Activated CD4-positive, CD25-positive, alpha-beta regulatory T cell treated with anti-CD3 and anti-CD28 coated beads, Interleukin-2, amount 50 U/mL, for 72 hours (primary cell): Measurements from ENCODE around the gene TGOLN2.
A peak's percentile ranks its signal among the peaks of the same experiment; 100 is the strongest.
"Not testable (repeated sequence)": the region's sequence is repeated elsewhere in the genome, so short reads cannot be mapped to it uniquely, and the experiment has no call there.

Experiments used
- DNase-seq: peaks from one replicate; pipeline ENCODE4 v3.0.0; 2021

Gene TGOLN2

GRCh38 chr2:85334928-85335327, 7.1 kb upstream of the TGOLN2 start:
- DNase-seq, result no peak

DNA sequence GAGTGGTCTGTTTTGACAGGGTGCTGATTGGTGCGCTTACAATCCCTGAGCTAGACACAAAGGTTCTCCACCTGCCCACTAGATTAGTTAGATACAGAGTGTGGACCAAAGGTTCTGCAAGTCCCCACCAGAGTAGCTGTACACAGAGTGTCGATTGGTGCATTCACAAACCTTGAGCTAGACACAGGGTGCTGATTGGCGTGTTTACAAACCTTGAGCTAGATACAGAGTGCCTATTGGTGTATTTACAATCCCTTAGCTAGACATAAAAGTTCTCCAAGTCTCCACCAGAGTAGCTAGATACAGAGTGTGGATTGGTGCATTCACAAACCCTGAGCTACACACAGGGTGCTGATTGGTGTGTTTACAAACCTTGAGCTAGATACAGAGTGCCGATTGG, 6.1 kb upstream of the TGOLN2 start:
- DNase-seq, result not testable (repeated sequence)

DNA sequence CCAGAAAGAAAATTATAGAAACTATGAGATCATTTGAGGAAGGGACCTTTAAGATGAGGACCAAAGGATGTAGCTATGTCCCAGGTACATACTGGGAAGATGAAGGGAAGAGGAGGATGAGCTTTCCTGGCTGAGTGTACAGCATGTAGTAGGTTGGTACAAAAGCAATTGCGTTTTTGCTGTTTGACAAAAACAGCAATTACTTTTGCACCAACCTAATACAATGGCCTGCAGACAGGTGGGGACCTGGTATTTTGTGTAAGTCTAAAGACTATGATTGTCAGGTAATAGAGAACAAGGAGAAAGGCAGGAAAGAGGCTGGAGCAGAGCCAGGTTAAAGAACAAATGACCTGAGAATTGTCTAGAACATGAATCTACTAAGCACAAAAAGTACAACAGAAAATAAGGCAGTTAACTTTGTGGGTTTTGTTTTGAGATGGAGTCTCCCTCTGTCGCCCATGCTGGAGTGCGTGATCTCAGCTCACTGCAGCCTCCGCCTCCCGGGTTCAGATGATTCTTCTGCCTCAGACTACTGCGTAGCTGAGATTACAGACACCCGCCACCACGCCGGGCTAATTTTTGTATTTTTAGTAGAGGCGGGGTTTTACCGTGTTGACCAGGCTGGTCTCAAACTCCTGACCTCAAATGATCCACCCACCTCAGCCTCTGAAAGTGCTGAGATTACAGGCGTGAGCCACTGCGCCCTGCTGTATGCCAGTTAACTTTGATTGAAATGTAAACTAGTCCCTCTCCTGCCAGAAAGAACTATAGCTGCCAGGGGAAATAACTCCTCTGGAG, 3.2 kb upstream of the TGOLN2 start:
- DNase-seq, result no peak

DNA sequence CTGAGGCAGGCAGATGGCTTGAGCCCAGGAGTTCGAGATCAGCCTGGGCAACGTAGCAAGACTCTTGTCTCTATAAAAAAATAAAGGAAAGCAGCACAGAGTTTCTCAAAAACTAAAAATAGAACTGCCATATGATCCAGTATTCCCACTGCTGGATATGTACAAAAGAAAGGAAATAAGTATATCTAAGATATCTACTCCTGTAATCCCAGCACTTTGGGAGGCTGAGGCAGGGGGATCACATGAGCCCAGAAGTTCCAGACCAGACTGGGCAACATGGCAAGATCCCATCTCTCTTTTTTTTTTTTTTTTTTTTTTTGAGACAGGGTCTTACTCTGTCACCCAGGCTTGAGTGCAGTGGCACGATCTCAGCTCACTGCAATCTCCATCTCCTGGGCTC, 1.9 kb upstream of the TGOLN2 start:
- DNase-seq, result not testable (repeated sequence)

GRCh38 chr2:85329181-85329651, 1.4 kb upstream of the TGOLN2 start:
- no peak for DNase-seq

DNA sequence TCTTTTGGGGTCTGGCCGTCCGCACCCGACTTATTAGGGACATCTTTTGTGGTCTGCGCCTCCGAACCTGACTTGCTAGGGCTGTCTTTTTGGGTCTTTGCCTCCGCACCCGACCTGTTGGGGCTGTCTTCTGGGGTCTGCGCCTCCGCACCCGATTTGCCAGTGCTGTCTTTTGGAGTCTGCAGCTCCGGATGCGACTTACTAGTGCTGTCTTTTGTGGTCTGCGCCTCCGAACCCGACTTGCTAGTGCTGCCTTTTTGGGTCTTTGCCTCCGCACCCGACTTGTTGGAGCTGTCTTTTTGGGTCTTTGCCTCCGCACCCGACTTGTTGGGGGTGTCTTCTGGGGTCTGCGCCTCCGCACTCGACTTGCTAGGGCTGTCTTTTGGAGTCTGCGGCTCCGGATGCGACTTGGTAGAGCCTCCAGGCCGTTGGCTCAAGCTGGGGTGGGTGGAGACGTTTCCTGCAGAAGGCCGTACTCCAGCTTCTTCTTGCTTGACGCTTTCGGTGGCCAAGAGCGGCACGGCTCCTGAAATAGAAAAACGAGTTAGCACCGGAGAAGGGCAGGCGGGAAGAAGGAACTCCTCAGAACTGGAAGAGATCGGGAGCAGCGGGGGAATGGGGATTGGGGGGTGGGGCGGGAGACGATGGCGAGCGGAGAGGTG, 498 bp downstream of the TGOLN2 start:
- peak; percentile 64 for DNase-seq

- DNase-seq, result peak; percentile 46
Measured at GRCh38 chr2:85326406-85327159, 1.2 kb downstream of the TGOLN2 start.

GRCh38 chr2:85325466-85325811, 2.4 kb downstream of the TGOLN2 start:
- DNase-seq, result no peak

- DNase-seq, result no peak
Measured at GRCh38 chr2:85324639-85325465, 2.9 kb downstream of the TGOLN2 start.

DNA sequence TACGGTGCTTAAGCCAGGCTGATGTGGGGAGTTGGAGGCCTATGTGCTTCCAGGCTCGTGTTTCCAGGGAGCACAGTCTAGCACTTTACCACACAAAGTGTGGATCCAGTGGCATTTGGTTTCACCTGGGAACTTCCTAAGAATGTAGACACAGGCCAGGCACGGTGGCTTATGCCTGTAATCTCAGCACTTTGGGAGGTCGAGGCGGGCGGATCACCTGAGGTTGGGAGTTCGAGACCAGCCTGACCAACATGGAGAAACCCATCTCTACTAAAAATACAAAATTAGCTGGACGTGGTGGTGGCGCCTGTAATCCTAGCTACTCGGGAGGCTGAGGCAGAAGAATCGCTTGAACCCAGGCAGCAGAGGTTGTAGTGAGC, 3.8 kb downstream of the TGOLN2 start:
- DNase-seq, result not testable (repeated sequence)

GRCh38 chr2:85323351-85323987, 4.3 kb downstream of the TGOLN2 start:
- DNase-seq, result no peak

DNA sequence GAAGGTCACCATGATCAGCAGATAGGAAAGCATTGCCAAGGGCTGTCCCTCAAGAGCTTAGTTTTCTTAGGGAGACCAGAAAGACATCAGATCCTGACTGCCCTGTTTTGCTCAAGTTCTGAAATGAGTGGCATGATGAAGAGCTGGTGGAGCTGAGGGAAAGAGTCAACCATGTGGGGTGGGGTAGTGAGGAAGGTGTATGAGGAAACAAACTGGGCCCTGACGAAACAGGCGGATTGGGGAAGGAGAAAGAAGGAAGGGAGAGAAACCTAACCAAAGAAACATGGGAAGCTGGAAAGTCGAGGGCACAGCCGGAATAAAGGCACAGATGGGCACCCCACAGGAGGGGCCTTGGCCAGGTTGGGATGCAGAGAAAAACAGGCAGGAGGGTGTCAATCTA, 8.0 kb downstream of the TGOLN2 start:
- no peak for DNase-seq

- DNase-seq, result no peak
Measured at GRCh38 chr2:85318222-85319074, 9.3 kb downstream of the TGOLN2 start.

GRCh38 chr2:85315921-85316320, 11.9 kb downstream of the TGOLN2 start:
- not testable (repeated sequence) for DNase-seq

- DNase-seq, result no peak
Measured at GRCh38 chr2:85314884-85315242, 12.9 kb downstream of the TGOLN2 start.

GRCh38 chr2:85312404-85312803, 15.4 kb downstream of the TGOLN2 start:
- DNase-seq, result no peak

- DNase-seq, result no peak
Measured at GRCh38 chr2:85310330-85310729, 17.5 kb downstream of the TGOLN2 start.

- DNase-seq, result no peak
Measured at GRCh38 chr2:85309699-85310321, 18.0 kb downstream of the TGOLN2 start.

DNA sequence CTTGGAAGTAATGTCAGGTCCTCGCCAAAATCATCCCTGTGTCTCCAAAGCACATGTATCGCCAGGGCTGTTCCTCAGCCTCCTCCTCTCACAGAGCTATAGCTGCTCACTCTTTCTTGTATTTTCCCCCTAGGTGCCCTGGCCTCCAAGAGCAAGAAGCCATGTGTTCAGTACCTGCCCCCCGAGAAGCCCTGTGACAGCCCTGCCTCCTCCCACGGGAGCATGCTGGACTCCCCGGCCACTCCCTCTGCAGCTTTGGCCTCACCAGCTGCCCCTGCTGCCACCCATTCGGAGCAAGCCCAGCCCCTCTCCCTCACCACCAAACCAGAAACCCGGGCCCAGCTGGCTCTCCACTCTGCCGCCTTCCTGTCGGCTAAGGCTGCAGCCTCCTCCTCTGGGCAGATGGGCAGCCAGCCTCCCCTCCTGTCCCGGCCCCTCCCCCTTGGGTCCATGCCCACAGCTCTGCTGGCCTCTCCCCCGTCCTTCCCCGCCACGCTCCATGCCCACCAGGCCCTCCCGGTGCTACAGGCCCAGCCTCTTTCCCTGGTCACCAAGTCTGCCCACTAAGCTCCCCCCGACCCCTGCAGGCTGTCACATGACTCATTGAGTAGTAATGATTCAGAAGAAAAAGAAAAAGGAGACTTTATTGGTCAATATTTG, 18.8 kb downstream of the TGOLN2 start:
- DNase-seq, result no peak

- no peak for DNase-seq
Measured at GRCh38 chr2:85308201-85308600, 19.6 kb downstream of the TGOLN2 start.
